ENCODE measurements around the gene NPEPPS. TPM values are rescaled to one million over a fixed set of nuclear protein-coding genes. Genes with fewer than 3 reads are reported as not detected.
A peak's percentile ranks its signal among the peaks of the same experiment; 100 is the strongest.
"Not testable (repeated sequence)": the region's sequence is repeated elsewhere in the genome, so short reads cannot be mapped to it uniquely, and the experiment has no call there.

NPEPPS gene
- total RNA-seq, 2 experiments from 2014 or later = 113 to 114 TPM

- H3K4me1 Mint-ChIP-seq (ENCODE audit: low read depth); H3K27me3 Mint-ChIP-seq; H3K36me3 Mint-ChIP-seq; CTCF ChIA-PET; DNase-seq; intact Hi-C loops (cut with micrococcal nuclease); POLR2A ChIA-PET; H3K9me3 Mint-ChIP-seq; H3K4me3 Mint-ChIP-seq; H3K27ac Mint-ChIP-seq: not testable (repeated sequence)
These were observed 9.5 kb upstream of the NPEPPS start for GRCh38 chr17:47521434-47521833.

- H3K27ac Mint-ChIP-seq; H3K9me3 Mint-ChIP-seq; POLR2A ChIA-PET; H3K4me3 Mint-ChIP-seq; H3K36me3 Mint-ChIP-seq; CTCF ChIA-PET; DNase-seq; H3K4me1 Mint-ChIP-seq (ENCODE audit: low read depth); H3K27me3 Mint-ChIP-seq; intact Hi-C loops (cut with micrococcal nuclease): not testable (repeated sequence)
These were observed 8.6 kb upstream of the NPEPPS start for GRCh38 chr17:47522341-47522740.

DNA sequence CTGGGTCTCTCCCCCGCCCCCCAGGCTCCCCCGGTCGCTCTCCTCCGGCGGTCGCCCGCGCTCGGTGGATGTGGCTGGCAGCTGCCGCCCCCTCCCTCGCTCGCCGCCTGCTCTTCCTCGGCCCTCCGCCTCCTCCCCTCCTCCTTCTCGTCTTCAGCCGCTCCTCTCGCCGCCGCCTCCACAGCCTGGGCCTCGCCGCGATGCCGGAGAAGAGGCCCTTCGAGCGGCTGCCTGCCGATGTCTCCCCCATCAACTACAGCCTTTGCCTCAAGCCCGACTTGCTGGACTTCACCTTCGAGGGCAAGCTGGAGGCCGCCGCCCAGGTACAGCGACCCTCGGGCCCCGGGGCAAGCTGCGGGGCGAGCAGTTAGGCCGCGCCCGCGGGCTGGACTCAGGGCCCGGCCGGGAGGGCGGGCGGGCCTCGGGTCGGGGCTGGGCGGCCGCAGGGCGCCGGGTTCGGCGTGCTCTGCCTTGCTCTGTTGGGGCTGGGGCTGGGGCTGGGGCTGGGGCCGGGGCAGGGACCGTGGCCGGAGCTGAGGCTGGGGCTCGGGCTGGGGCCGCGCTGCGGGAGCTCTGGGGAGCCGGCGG lies 419 bp downstream of the NPEPPS start:
- H3K4me1 Mint-ChIP-seq (ENCODE audit: low read depth); POLR2A ChIA-PET; CTCF ChIA-PET; H3K9me3 Mint-ChIP-seq; H3K36me3 Mint-ChIP-seq; H3K27ac Mint-ChIP-seq; H3K27me3 Mint-ChIP-seq: not testable (repeated sequence)
- DNase-seq = peak; percentile 19
- intact Hi-C loops (cut with micrococcal nuclease) = loop anchor here (5.0 kb wide), 1 partner anchor 39 kb away; no protein-coding TSS in a partner anchor
- peak overlapping the region; percentile 62 for H3K4me3 Mint-ChIP-seq

DNA sequence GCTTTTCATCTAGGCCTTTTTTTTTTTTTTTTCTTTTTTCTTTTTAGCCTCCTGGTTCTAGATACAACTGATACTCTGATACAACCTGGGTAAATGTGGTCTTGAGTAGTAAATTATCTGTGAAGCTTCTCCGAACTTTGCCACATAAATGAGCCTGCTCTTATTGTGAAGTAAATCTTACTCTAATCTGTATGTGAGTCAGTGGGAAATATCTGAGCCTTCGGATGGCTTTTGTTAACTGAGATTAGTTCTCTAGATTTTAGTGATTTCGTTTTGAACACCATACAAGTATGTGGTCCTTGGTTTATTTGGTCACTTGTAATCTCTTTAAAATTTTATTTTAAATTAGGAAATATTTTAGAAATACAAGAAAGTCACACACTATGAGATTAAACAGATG lies 8.2 kb downstream of the NPEPPS start:
- H3K4me3 Mint-ChIP-seq; DNase-seq; H3K9me3 Mint-ChIP-seq; intact Hi-C loops (cut with micrococcal nuclease); CTCF ChIA-PET; H3K27me3 Mint-ChIP-seq; H3K27ac Mint-ChIP-seq; H3K36me3 Mint-ChIP-seq: not testable (repeated sequence)
- POLR2A ChIA-PET = interaction anchor here (0.6 kb wide), 2 partner anchors 68 to 150 kb away, joined by 3 to 5 read pairs; no protein-coding TSS in a partner anchor
- peaks cover 13% of the 10 kb centered on the region for H3K4me1 Mint-ChIP-seq (ENCODE audit: low read depth)

DNA sequence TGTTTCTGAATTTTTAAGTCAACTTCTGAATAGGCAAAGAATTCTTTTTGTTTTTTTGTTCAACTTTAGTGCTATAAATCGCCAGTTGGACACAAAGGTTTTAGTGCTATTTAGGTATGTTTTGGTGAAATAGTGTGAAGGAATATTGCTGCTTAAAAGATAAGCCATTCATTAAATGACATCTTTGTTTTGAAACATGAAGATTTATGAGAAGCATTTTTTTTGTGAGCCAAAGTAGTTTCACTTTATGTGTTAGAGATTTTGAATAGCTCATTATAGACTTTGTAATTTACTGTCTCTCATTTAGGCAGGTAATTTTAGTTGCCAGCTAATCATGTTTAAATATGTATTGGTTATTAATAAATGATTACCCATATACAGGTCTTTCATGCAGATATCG lies 10.8 kb downstream of the NPEPPS start:
- DNase-seq; POLR2A ChIA-PET; intact Hi-C loops (cut with micrococcal nuclease); H3K27ac Mint-ChIP-seq; H3K27me3 Mint-ChIP-seq; H3K4me3 Mint-ChIP-seq; H3K36me3 Mint-ChIP-seq; CTCF ChIA-PET; H3K9me3 Mint-ChIP-seq: not testable (repeated sequence)
- peaks cover 10% of the 10 kb centered on the region for H3K4me1 Mint-ChIP-seq (ENCODE audit: low read depth)

DNA sequence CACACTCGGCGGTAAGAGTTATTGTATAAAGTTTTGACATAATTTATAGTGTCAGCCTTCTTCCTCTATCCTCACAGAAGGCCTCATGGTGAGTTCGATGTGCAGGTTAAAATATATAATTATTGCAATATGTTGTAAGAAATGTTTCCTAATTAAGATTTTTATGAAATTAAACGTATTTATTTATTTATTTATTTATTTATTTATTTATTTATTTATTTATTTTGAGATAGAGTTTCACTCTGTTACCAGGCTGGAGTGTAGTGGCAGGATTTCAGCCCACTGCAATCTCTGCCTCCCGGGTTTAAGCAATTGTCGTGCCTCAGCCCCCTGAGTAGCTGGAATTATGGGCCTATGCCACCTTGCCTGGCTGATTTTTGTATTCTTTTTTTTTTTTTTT lies 13.4 kb downstream of the NPEPPS start:
- POLR2A ChIA-PET; H3K36me3 Mint-ChIP-seq; H3K27ac Mint-ChIP-seq; H3K4me3 Mint-ChIP-seq; DNase-seq; H3K4me1 Mint-ChIP-seq (ENCODE audit: low read depth); H3K9me3 Mint-ChIP-seq; intact Hi-C loops (cut with micrococcal nuclease); CTCF ChIA-PET; H3K27me3 Mint-ChIP-seq: not testable (repeated sequence)

- H3K36me3 Mint-ChIP-seq; H3K27me3 Mint-ChIP-seq; H3K4me3 Mint-ChIP-seq; intact Hi-C loops (cut with micrococcal nuclease); CTCF ChIA-PET; H3K27ac Mint-ChIP-seq; H3K4me1 Mint-ChIP-seq (ENCODE audit: low read depth); H3K9me3 Mint-ChIP-seq; POLR2A ChIA-PET; DNase-seq: not testable (repeated sequence)
These were observed 23.8 kb downstream of the NPEPPS start for GRCh38 chr17:47554733-47555132.

DNA sequence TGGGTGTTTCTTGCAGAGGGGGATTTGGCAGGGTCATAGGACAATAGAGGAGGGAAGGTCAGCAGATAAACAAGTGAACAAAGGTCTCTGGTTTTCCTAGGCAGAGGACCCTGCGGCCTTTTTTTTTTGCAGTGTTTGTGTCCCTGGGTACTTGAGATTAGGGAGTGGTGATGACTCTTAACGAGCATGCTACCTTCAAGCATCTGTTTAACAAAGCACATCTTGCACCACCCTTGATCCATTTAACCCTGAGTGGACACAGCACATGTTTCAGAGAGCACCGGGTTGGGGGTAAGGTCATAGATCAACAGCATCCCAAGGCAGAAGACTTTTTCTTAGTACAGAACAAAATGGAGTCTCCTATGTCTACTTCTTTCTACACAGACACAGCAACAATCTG lies 25.2 kb downstream of the NPEPPS start:
- intact Hi-C loops (cut with micrococcal nuclease); POLR2A ChIA-PET: not testable (repeated sequence)

DNA sequence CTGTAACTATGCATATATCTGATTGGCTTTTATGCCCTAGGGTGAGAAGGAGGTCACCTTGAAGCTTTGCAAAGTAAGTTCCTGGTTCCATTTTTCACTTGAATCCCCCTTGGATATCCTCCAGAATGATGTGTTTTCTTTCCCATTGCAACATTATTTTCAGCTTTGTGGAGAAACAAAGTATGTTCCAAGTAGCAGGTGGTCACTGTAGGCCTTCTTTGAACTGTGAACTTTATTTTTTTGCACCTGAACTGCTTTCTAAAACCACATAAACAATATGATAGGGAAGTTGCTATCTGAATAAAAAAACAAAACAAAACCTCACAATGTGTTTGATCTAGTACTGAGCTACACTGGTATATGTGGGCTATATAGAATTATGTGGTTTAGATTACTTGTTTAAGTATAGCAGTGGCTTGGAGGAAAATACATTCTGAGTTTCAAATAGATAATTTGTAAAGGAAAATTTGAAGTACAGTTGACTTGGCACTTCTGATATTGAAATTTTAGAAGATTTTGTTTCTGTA lies 29.7 kb downstream of the NPEPPS start:
- H3K27ac Mint-ChIP-seq; H3K27me3 Mint-ChIP-seq; DNase-seq; H3K9me3 Mint-ChIP-seq; H3K4me3 Mint-ChIP-seq; intact Hi-C loops (cut with micrococcal nuclease); CTCF ChIA-PET; H3K36me3 Mint-ChIP-seq; POLR2A ChIA-PET: not testable (repeated sequence)
- H3K4me1 Mint-ChIP-seq (ENCODE audit: low read depth) = peaks cover 17% of the 10 kb centered on the region

More for the DNA sequence above, 25.2 kb downstream of the NPEPPS start:
- H3K27ac Mint-ChIP-seq, H3K36me3 Mint-ChIP-seq, H3K4me3 Mint-ChIP-seq, DNase-seq, H3K27me3 Mint-ChIP-seq, H3K9me3 Mint-ChIP-seq, CTCF ChIA-PET: not testable (repeated sequence)
- peaks cover 16% of the 10 kb centered on the region for H3K4me1 Mint-ChIP-seq (ENCODE audit: low read depth)

- H3K9me3 Mint-ChIP-seq; DNase-seq; H3K27ac Mint-ChIP-seq; CTCF ChIA-PET; intact Hi-C loops (cut with micrococcal nuclease); H3K4me3 Mint-ChIP-seq; H3K27me3 Mint-ChIP-seq; H3K36me3 Mint-ChIP-seq; POLR2A ChIA-PET: not testable (repeated sequence)
- peaks cover 19% of the 10 kb centered on the region for H3K4me1 Mint-ChIP-seq (ENCODE audit: low read depth)
These were observed 30.9 kb downstream of the NPEPPS start for GRCh38 chr17:47561698-47562405.

DNA sequence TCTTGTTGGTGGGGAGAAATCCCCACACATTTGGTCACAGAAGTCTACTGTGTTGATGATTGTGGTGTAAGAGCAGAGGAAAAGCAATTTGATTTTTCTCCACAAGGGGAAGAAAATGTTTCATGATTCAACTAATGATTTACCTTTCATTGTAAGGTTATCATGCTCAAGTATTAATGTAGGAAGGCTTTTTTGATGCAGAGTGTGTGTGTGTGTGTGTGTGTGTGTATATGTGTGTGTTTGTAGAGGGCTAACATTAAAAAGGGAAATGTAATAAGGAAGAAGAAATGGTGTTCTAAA lies 31.4 kb downstream of the NPEPPS start:
- DNase-seq; H3K27ac Mint-ChIP-seq; H3K27me3 Mint-ChIP-seq; H3K36me3 Mint-ChIP-seq; POLR2A ChIA-PET; H3K4me3 Mint-ChIP-seq; intact Hi-C loops (cut with micrococcal nuclease); CTCF ChIA-PET; H3K9me3 Mint-ChIP-seq: not testable (repeated sequence)
- H3K4me1 Mint-ChIP-seq (ENCODE audit: low read depth) = peaks cover 24% of the 10 kb centered on the region

DNA sequence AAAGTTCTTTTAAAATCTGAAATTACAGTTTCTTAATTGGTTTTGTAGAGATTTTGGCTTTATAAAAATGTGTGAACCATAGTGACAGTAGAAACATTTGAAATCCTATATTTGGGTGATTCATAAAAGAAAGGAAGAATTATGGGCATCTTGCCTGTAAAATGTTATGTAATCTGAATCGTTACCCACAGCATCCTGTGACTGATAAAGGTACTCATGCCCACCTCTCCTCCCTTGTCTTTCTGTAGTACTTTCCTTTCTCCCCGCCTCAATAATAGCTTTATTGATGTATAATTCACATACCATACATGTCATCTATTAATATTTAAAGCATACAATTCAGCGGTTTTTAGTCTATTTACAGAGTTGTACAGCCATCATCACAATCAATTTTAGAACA lies 36.4 kb downstream of the NPEPPS start:
- H3K4me1 Mint-ChIP-seq (ENCODE audit: low read depth); POLR2A ChIA-PET; DNase-seq; H3K4me3 Mint-ChIP-seq; H3K36me3 Mint-ChIP-seq; H3K9me3 Mint-ChIP-seq; intact Hi-C loops (cut with micrococcal nuclease); H3K27ac Mint-ChIP-seq; CTCF ChIA-PET; H3K27me3 Mint-ChIP-seq: not testable (repeated sequence)

GRCh38 chr17:47572561-47572960 lies 41.7 kb downstream of the NPEPPS start:
- CTCF ChIA-PET; intact Hi-C loops (cut with micrococcal nuclease); H3K27ac Mint-ChIP-seq; H3K4me1 Mint-ChIP-seq (ENCODE audit: low read depth); POLR2A ChIA-PET; DNase-seq; H3K4me3 Mint-ChIP-seq; H3K9me3 Mint-ChIP-seq; H3K27me3 Mint-ChIP-seq: not testable (repeated sequence)
- peaks cover 12% of the 10 kb centered on the region for H3K36me3 Mint-ChIP-seq
